T-cell (primary cell): ENCODE data around the gene PICALM. TPM values are rescaled to one million over a fixed set of nuclear protein-coding genes. Genes with fewer than 3 reads are reported as not detected.

Experiments
- ATAC-seq, 4 experiments: fragments of 200-7000 bp in 3 of 4; fragments of 150-1000 bp in 1 of 4; cut with Tn5 transposase; replicated peaks in 1 of 4; 1 replicate in 3 of 4; 2 replicates in 1 of 4; pipeline ENCODE4 v1.10.0; 2021; ENCODE audit warnings: moderate library complexity in 3 of 4, mild to moderate bottlenecking in 2 of 4, moderate number of reproducible peaks in 1 of 4
- CTCF ChIA-PET, 2 donors: fragments of 300-600 bp; sonication (Branson Sonifier 250); formaldehyde crosslinking; loops; one replicate each; lab custom pipeline; 2022; ENCODE audit warnings: antibody characterized with exemption in 2 of 2; lab: Charles Lee
- POLR2A ChIA-PET, 2 donors: fragments of 300-600 bp; sonication (Branson Sonifier 250); formaldehyde crosslinking; loops; one replicate each; lab custom pipeline; 2022; ENCODE audit warnings: antibody characterized with exemption in 2 of 2; lab: Charles Lee
- DNase-seq, 35 experiments: peaks; one replicate each; pipeline versions ENCODE4 v3.0.0 to v3.0.0-alpha.2; 2013 to 2023
- H3K27ac ChIP-seq: one replicate; pipeline ENCODE4 v1.5.1; 2013; ENCODE audit warnings: low read length
- H3K27me3 ChIP-seq, 2 experiments: replicated peaks in 1 of 2; 1 replicate in 1 of 2; 2 replicates in 1 of 2; pipeline versions ENCODE4 v1.6.1 to v1.7.0; 2013; ENCODE audit warnings: low read length in 1 of 2, mixed read lengths in 1 of 2; ENCODE audit not compliant: control insufficient read depth in 2 of 2, insufficient read depth in 2 of 2; ENCODE audit errors: extremely low read depth in 1 of 2
- H3K36me3 ChIP-seq, 2 donors: 1 replicate in 1 of 2; 2 replicates in 1 of 2; pipeline versions ENCODE4 v1.6.1 to v1.7.0; 2013; ENCODE audit warnings: low read length in 1 of 2; ENCODE audit not compliant: control insufficient read depth in 2 of 2, insufficient read depth in 1 of 2; ENCODE audit errors: extremely low read depth in 1 of 2
- H3K4me1 ChIP-seq, 2 experiments: 1 replicate in 1 of 2; 2 replicates in 1 of 2; pipeline versions ENCODE4 v1.6.1 to v1.7.0; 2013; ENCODE audit warnings: low read length in 2 of 2, mixed read lengths in 1 of 2; ENCODE audit not compliant: insufficient read depth in 2 of 2, control insufficient read depth in 1 of 2; ENCODE audit errors: extremely low read depth in 1 of 2
- H3K4me3 ChIP-seq, 2 donors: 1 replicate in 1 of 2; 2 replicates in 1 of 2; pipeline versions ENCODE4 v1.5.1 to v1.7.0; 2013; ENCODE audit warnings: mild to moderate bottlenecking in 2 of 2, low read length in 1 of 2, moderate library complexity in 1 of 2; ENCODE audit not compliant: control insufficient read depth in 1 of 2; ENCODE audit errors: extremely low read depth in 1 of 2
- H3K9me3 ChIP-seq: 2 replicates; pipeline ENCODE4 v1.7.0; 2013
- H3K27ac Mint-ChIP-seq, 2 donors: one replicate each; pipeline ENCODE4 v1.8.0; 2020 to 2021; ENCODE audit warnings: mild to moderate bottlenecking in 2 of 2, mixed read lengths in 2 of 2
- H3K27me3 Mint-ChIP-seq, 2 donors: one replicate each; pipeline ENCODE4 v1.8.0; 2021 to 2022; ENCODE audit warnings: mixed read lengths in 2 of 2
- H3K36me3 Mint-ChIP-seq: one replicate; pipeline ENCODE4 v1.8.0; 2021; ENCODE audit warnings: mixed read lengths
- H3K4me1 Mint-ChIP-seq, 3 donors: one replicate each; pipeline ENCODE4 v1.8.0; 2020 to 2022; ENCODE audit warnings: mixed read lengths in 3 of 3, mild to moderate bottlenecking in 1 of 3
- H3K4me3 Mint-ChIP-seq, 3 donors: one replicate each; pipeline ENCODE4 v1.8.0; 2020 to 2022; ENCODE audit warnings: mild to moderate bottlenecking in 3 of 3, mixed read lengths in 3 of 3, moderate library complexity in 3 of 3
- H3K9me3 Mint-ChIP-seq, 3 donors: one replicate each; pipeline ENCODE4 v1.8.0; 2020 to 2022; ENCODE audit warnings: mixed read lengths in 3 of 3
- WGBS: methylation state at CpG from one replicate; pipeline ENCODE4 v1.1.5; 2013; ENCODE audit warnings: missing lambda C conversion rate; ENCODE audit not compliant: insufficient coverage; 5-methylcytosine and 5-hydroxymethylcytosine counted together
- total RNA-seq, 35 experiments: library from RNA in 6 of 35; stranded (reverse) in 6 of 35; fragments of 120-200 nt in 1 of 35; gene quantifications; one replicate each; pipeline versions ENCODE4 v1.2.1 to v1.2.4 and lab custom pipeline; 2013 to 2026

PICALM gene
- total RNA-seq, 5 donors from 2014 or later (not counting 1 experiment from before 2014, with no cell fraction given): 97.7 to 121 (median 105) TPM

DNA sequence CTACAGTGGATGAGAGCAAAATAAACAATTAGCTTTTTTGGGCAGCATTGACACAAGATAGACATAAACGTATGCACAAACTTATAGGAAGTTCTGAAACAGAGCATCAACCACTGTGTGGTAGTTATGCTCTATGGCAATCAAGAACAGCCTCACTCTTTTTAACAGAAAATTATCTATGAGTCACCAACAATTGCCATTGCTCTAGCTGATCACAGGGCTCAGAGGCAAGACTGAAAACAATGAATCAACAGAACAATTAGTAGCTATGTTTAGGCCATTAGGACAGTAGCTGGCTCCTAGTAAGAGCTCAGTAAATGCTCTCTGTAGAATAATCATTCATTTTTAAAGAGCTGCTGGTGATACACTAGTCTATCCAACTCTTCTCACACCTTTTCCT is 34.9 kb upstream of the PICALM start:
- POLR2A ChIA-PET: no interaction called here
- Histone ChIP-seq H3K4me1 (no peaks in the 10 kb centered on the region), H3K27me3 (no peaks in the 10 kb centered on the region), H3K4me3 (no peak overlapping the region), H3K9me3 (no peaks in the 10 kb centered on the region), H3K36me3 (no peaks in the 10 kb centered on the region), H3K27ac (no peak overlapping the region)
- H3K27ac Mint-ChIP-seq: no peak overlapping the region
- CTCF ChIA-PET: interaction anchor here in 1 of 2 donors (0.6 kb wide), 1 partner anchor 14 kb away, joined by 3 read pairs; no protein-coding TSS in a partner anchor
- no peaks in the 10 kb centered on the region for H3K9me3 Mint-ChIP-seq
- H3K4me1 Mint-ChIP-seq: peaks cover 6 to 8% (median 6%) of the 10 kb centered on the region in 3 donors
- no peak overlapping the region for H3K4me3 Mint-ChIP-seq
- ATAC-seq (no peak), DNase-seq (no peak)
- no peaks in the 10 kb centered on the region for H3K36me3 Mint-ChIP-seq
- H3K27me3 Mint-ChIP-seq: peaks cover 2 to 8% of the 10 kb centered on the region in 2 donors
- no CpG with 5 or more reads among the region's 1 CpG for WGBS

DNA sequence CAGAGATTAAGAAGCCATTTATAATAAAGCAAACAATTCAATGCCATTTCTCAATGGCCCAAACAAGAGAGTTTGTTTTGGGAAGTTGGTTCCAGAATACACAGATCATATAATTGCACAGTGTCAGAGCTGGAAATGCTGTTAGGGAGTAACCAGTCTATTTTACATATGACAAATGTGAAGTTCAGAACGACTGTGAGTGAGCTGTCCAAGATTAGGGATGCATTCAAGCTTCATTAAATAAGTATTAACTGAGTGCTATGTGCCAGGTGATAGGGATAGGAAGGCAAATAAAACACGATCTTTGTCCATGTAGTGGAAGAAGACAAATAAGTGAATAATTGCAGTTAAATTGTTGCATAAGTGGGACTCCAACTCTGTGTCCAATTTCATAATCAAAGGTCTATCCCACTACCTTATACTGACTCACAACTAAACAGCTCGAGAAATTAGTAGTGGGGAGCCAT is 33.1 kb upstream of the PICALM start:
- WGBS: 43% methylated on average over 1 of the region's 3 CpGs
- no peaks in the 10 kb centered on the region for H3K36me3 Mint-ChIP-seq
- no peak for ATAC-seq
- no peaks in the 10 kb centered on the region for H3K9me3 ChIP-seq
- POLR2A ChIA-PET: no interaction called here
- no peaks in the 10 kb centered on the region for H3K4me1 ChIP-seq
- no peaks in the 10 kb centered on the region for H3K27me3 ChIP-seq
- no peak for DNase-seq
- no peaks in the 10 kb centered on the region for H3K36me3 ChIP-seq
- no peak overlapping the region for H3K27ac ChIP-seq
- H3K27me3 Mint-ChIP-seq: peaks cover 2 to 8% of the 10 kb centered on the region in 2 donors
- H3K4me3 Mint-ChIP-seq: no peak overlapping the region
- no peak overlapping the region for H3K27ac Mint-ChIP-seq
- H3K4me3 ChIP-seq: no peak overlapping the region
- no peaks in the 10 kb centered on the region for H3K4me1 Mint-ChIP-seq
- CTCF ChIA-PET: interaction anchor here in 1 of 2 donors (0.6 kb wide), 1 partner anchor 12 kb away, joined by 4 read pairs; no protein-coding TSS in a partner anchor
- H3K9me3 Mint-ChIP-seq: no peaks in the 10 kb centered on the region

DNA sequence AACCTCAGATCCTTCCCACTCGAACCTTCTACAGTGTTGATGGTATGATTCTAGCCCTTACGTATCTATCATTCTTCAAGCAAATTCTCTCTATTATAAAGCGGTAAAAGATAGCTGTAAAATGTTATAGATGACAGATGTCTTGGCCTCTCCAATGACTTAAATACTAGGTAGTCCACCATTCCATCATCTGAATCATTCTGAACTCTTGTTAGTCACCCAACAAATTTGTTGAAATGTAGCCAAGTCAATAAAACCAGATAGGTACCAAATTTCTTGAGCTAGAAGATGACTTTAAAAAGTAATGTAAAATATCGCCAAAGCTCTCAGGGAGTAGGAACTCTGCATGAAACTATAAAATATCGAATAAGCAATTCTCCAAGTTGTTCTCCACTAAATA is 32.6 kb upstream of the PICALM start:
- no peak for DNase-seq
- H3K27me3 Mint-ChIP-seq: peaks cover 2 to 8% of the 10 kb centered on the region in 2 donors
- no CpG with 5 or more reads among the region's 5 CpGs for WGBS

DNA sequence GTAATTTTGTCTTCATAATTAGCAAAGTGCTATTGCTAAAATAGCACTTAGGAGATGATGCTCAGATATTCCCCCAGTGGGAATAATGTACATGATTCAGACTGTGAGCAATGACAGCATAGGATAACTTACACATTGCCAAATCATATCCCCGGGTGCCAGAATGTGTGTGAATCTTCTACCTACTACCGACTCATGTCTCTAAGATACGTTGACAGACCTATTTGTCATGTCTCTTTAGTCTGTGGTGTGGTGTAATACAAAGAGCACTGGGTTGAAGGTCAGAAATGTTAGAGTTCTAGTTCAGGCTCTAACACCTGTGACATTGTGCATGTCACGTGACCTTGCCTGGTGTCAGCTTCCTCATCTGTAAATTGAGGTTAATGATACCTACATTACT is 31.0 kb upstream of the PICALM start:
- no peak for DNase-seq
- WGBS: 100% methylated on average over 2 of the region's 4 CpGs
- no peak overlapping the region for H3K4me3 ChIP-seq
- H3K9me3 ChIP-seq: no peaks in the 10 kb centered on the region
- CTCF ChIA-PET: no interaction called here
- Mint-ChIP-seq H3K27ac (no peak overlapping the region), H3K4me1 (no peaks in the 10 kb centered on the region), H3K27me3 (peaks cover 2 to 8% of the 10 kb centered on the region in 2 donors), H3K36me3 (no peaks in the 10 kb centered on the region), H3K9me3 (no peaks in the 10 kb centered on the region), H3K4me3 (no peak overlapping the region)
- H3K36me3 ChIP-seq: no peaks in the 10 kb centered on the region
- no peaks in the 10 kb centered on the region for H3K4me1 ChIP-seq
- H3K27ac ChIP-seq: no peak overlapping the region
- no peaks in the 10 kb centered on the region for H3K27me3 ChIP-seq
- POLR2A ChIA-PET: interaction anchor here in 1 of 2 donors (0.7 kb wide), 1 partner anchor 530 kb away, joined by 3 read pairs; no protein-coding TSS in a partner anchor
- no peak for ATAC-seq

More for the DNA sequence above, 32.6 kb upstream of the PICALM start:
- no peak overlapping the region for H3K4me3 ChIP-seq
- no peak overlapping the region for H3K4me3 Mint-ChIP-seq
- CTCF ChIA-PET: interaction anchor here in 1 of 2 donors (0.6 kb wide), 1 partner anchor 13 kb away, joined by 4 read pairs; no protein-coding TSS in a partner anchor
- H3K36me3 ChIP-seq: no peaks in the 10 kb centered on the region
- H3K9me3 Mint-ChIP-seq: no peaks in the 10 kb centered on the region
- no peaks in the 10 kb centered on the region for H3K4me1 ChIP-seq
- POLR2A ChIA-PET: no interaction called here
- no peaks in the 10 kb centered on the region for H3K27me3 ChIP-seq
- no peaks in the 10 kb centered on the region for H3K4me1 Mint-ChIP-seq
- H3K36me3 Mint-ChIP-seq: no peaks in the 10 kb centered on the region
- H3K27ac ChIP-seq: no peak overlapping the region
- no peaks in the 10 kb centered on the region for H3K9me3 ChIP-seq
- H3K27ac Mint-ChIP-seq: no peak overlapping the region
- ATAC-seq: no peak

DNA sequence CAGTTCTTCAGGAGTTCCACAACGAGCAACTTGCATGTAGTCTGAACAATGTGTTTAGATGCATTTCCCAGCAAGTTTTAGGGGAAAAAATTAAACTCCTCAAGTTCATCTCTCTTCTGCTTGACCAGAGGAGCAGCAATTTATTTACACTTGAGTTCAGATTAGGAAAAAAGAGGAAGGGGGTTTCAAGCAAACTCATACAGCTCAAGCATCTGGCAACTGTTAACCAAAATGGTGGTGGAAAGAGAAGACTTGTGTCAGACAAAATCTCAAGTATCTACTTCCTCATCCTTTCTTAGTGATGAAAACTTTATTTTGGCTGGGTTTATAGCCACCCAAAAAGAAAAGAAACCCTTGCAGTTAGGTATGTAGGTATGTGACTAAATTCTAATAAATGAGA is 29.1 kb upstream of the PICALM start:
- H3K36me3 Mint-ChIP-seq: no peaks in the 10 kb centered on the region
- H3K27ac Mint-ChIP-seq: no peak overlapping the region
- Histone ChIP-seq H3K4me1 (no peaks in the 10 kb centered on the region), H3K9me3 (no peaks in the 10 kb centered on the region), H3K27ac (no peak overlapping the region), H3K27me3 (no peaks in the 10 kb centered on the region), H3K36me3 (no peaks in the 10 kb centered on the region), H3K4me3 (no peak overlapping the region)
- H3K9me3 Mint-ChIP-seq: no peaks in the 10 kb centered on the region
- H3K4me1 Mint-ChIP-seq: no peaks in the 10 kb centered on the region
- DNase-seq (no peak), ATAC-seq (no peak)
- H3K4me3 Mint-ChIP-seq: no peak overlapping the region
- H3K27me3 Mint-ChIP-seq: peaks cover 2 to 8% of the 10 kb centered on the region in 2 donors
- CTCF ChIA-PET: no interaction called here
- POLR2A ChIA-PET: no interaction called here
- no CpG with 5 or more reads among the region's 1 CpG for WGBS

DNA sequence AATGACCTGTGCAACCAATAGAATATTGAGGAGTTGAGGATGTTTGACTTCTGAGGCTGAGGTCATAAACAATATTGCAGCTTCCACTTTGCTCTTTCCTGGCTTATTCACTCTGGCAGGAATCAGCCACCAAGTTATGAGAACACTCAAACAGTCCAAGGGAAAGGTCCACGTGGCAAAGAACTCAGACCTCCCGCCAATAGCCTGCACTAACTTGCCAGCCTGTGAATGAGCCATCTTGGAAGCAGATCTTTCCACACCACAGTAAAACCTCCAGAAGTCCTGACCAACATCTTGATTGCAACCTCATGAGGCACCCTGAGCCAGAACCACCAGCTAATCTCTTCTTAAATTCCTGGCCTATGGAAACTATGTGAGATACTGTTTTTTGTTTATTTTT is 22.7 kb upstream of the PICALM start:
- POLR2A ChIA-PET: no interaction called here
- no peak for ATAC-seq
- Histone ChIP-seq H3K4me3 (no peak overlapping the region), H3K4me1 (no peaks in the 10 kb centered on the region), H3K27me3 (no peaks in the 10 kb centered on the region), H3K9me3 (no peaks in the 10 kb centered on the region), H3K27ac (no peak overlapping the region), H3K36me3 (no peaks in the 10 kb centered on the region)
- WGBS: 100% methylated on average over 2 of the region's 2 CpGs
- Mint-ChIP-seq H3K4me3 (no peak overlapping the region), H3K36me3 (no peaks in the 10 kb centered on the region), H3K27me3 (no peaks in the 10 kb centered on the region), H3K4me1 (no peaks in the 10 kb centered on the region), H3K27ac (no peak overlapping the region), H3K9me3 (no peaks in the 10 kb centered on the region)
- CTCF ChIA-PET: no interaction called here
- DNase-seq: no peak

DNA sequence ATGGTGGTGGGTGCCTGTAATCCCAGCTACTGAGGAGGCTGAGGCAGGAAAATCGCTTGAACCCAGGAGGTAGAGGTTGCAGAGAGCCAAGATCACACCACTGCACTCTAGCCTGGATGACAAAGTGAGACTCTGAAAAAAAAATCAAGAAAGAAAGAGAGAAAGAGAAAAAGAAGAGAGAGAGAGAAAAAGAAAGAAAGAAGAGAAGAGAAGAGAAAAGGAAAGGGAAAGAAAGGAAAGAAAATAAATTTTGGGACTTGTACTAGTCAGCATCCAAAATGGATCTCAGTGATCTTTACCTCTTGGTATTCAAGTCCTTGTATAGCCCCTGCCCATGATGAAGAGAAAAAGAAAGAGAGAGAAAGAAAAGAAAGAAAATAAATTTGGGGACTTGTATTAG is 22.2 kb upstream of the PICALM start:
- Histone ChIP-seq H3K36me3 (no peaks in the 10 kb centered on the region), H3K4me3 (no peak overlapping the region), H3K4me1 (no peaks in the 10 kb centered on the region), H3K27me3 (no peaks in the 10 kb centered on the region), H3K27ac (no peak overlapping the region), H3K9me3 (no peaks in the 10 kb centered on the region)
- no peaks in the 10 kb centered on the region for H3K27me3 Mint-ChIP-seq
- H3K36me3 Mint-ChIP-seq: no peaks in the 10 kb centered on the region
- DNase-seq (no peak), ATAC-seq (no peak)
- ChIA-PET POLR2A (no interaction called here), CTCF (no interaction called here)
- no peaks in the 10 kb centered on the region for H3K9me3 Mint-ChIP-seq
- H3K27ac Mint-ChIP-seq: no peak overlapping the region
- WGBS: no CpG with 5 or more reads among the region's 1 CpG
- H3K4me1 Mint-ChIP-seq: no peaks in the 10 kb centered on the region
- H3K4me3 Mint-ChIP-seq: no peak overlapping the region
